ENCODE data around the gene NACC2. TPM values are rescaled to one million over a fixed set of nuclear protein-coding genes. Genes with fewer than 3 reads are reported as not detected.

NACC2 gene
- total and polyA plus RNA-seq, 2 experiments from 2014 or later = 4.4 to 12.0 TPM

GRCh38 chr9:135979547-135980166 lies 115.4 kb downstream of the NACC2 start:
- H3K9me3 ChIP-seq (ENCODE audit: low read depth) = no peaks in the 10 kb centered on the region
- no peak for TF ChIP-seq CTCF (IDR thresholded peaks at IDR 0.05; ENCODE audit: low read depth, low read length)
- H3K4me3 ChIP-seq = no peak overlapping the region
- no peak for DNase-seq (ENCODE audit: low read depth in 1 of 2, low spot score in 1 of 2)
- no peak overlapping the region for H3K27ac ChIP-seq
- H3K4me1 ChIP-seq (ENCODE audit: low read depth) = no peaks in the 10 kb centered on the region
- H3K27me3 ChIP-seq = no peaks in the 10 kb centered on the region
- H3K36me3 ChIP-seq = no peaks in the 10 kb centered on the region

- DNase-seq (ENCODE audit: low read depth in 1 of 2, low spot score in 1 of 2) = no peak
- no peak for TF ChIP-seq CTCF (IDR thresholded peaks at IDR 0.05; ENCODE audit: low read depth, low read length)
Measured at GRCh38 chr9:135978642-135979546, 116.2 kb downstream of the NACC2 start.

GRCh38 chr9:135976944-135977343 lies 118.1 kb downstream of the NACC2 start:
- Histone ChIP-seq H3K36me3 (no peaks in the 10 kb centered on the region), H3K4me3 (no peak overlapping the region), H3K27ac (no peak overlapping the region), H3K27me3 (peaks cover 6% of the 10 kb centered on the region), H3K9me3 (ENCODE audit: low read depth) (no peaks in the 10 kb centered on the region), H3K4me1 (ENCODE audit: low read depth) (no peaks in the 10 kb centered on the region)
- no peak for DNase-seq (ENCODE audit: low read depth in 1 of 2, low spot score in 1 of 2)
- TF ChIP-seq CTCF (IDR thresholded peaks at IDR 0.05; ENCODE audit: low read depth, low read length) = no peak

More at GRCh38 chr9:135978642-135979546, 116.2 kb downstream of the NACC2 start:
- no peaks in the 10 kb centered on the region for H3K9me3 ChIP-seq (ENCODE audit: low read depth)
- no peak overlapping the region for H3K27ac ChIP-seq
- no peaks in the 10 kb centered on the region for H3K4me1 ChIP-seq (ENCODE audit: low read depth)
- H3K4me3 ChIP-seq = no peak overlapping the region
- peaks cover 2% of the 10 kb centered on the region for H3K27me3 ChIP-seq
- H3K36me3 ChIP-seq = no peaks in the 10 kb centered on the region

- no peak for TF ChIP-seq CTCF (IDR thresholded peaks at IDR 0.05; ENCODE audit: low read depth, low read length)
- Histone ChIP-seq H3K27me3 (peaks cover 6% of the 10 kb centered on the region), H3K4me1 (ENCODE audit: low read depth) (no peaks in the 10 kb centered on the region), H3K9me3 (ENCODE audit: low read depth) (no peaks in the 10 kb centered on the region), H3K36me3 (no peaks in the 10 kb centered on the region), H3K4me3 (no peak overlapping the region), H3K27ac (no peak overlapping the region)
- DNase-seq (ENCODE audit: low read depth in 1 of 2, low spot score in 1 of 2) = no peak
Measured at GRCh38 chr9:135976531-135976930, 118.6 kb downstream of the NACC2 start.

- no peaks in the 10 kb centered on the region for H3K4me1 ChIP-seq (ENCODE audit: low read depth)
- H3K4me3 ChIP-seq = no peak overlapping the region
- peaks cover 8% of the 10 kb centered on the region for H3K27me3 ChIP-seq
- H3K9me3 ChIP-seq (ENCODE audit: low read depth) = no peaks in the 10 kb centered on the region
- no peak overlapping the region for H3K27ac ChIP-seq
- no peak for DNase-seq (ENCODE audit: low read depth in 1 of 2, low spot score in 1 of 2)
- H3K36me3 ChIP-seq = no peaks in the 10 kb centered on the region
- no peak for TF ChIP-seq CTCF (IDR thresholded peaks at IDR 0.05; ENCODE audit: low read depth, low read length)
Measured at GRCh38 chr9:135975834-135976233, 119.3 kb downstream of the NACC2 start.

Data from cardiac muscle cell (in vitro differentiated cells and primary cell).